HCT116 (cell line): Measurements from ENCODE around the gene ZNF165. TPM values are rescaled to one million over a fixed set of nuclear protein-coding genes. Genes with fewer than 3 reads are reported as not detected.

Experiments
- ATAC-seq: fragments of 200-7000 bp; cut with Tn5 transposase; 2 replicates; pipeline ENCODE4 v1.9.1; 2020; ENCODE audit warnings: mild to moderate bottlenecking, moderate library complexity
- BruUV-seq: library from RNA; stranded (reverse); fragments of 400-500 nt; replicated peaks from 2 replicates; lab custom pipeline; 2021; lab: Mats Ljungman, UMichigan
- CTCF ChIA-PET: fragments of 300-600 bp; sonication (Branson Sonifier 250); formaldehyde crosslinking; loops from one replicate; lab custom pipeline; 2021; ENCODE audit warnings: antibody characterized with exemption; lab: Charles Lee
- POLR2A ChIA-PET: fragments of 300-600, 350-600 bp; sonication (Branson Sonifier 250); formaldehyde crosslinking; loops from one replicate; lab custom pipeline; 2021; ENCODE audit warnings: antibody characterized with exemption; lab: Charles Lee
- RAD21 ChIA-PET, 2 experiments: fragments of 300-600 bp; sonication (Branson Sonifier 250); formaldehyde crosslinking; loops; one replicate each; lab custom pipeline; 2023; ENCODE audit warnings: low total read pairs in 2 of 2; ENCODE audit not compliant: uncharacterized antibody in 2 of 2, unreplicated experiment in 2 of 2, low non-redundant PET in 1 of 2; lab: Charles Lee
- DNase-seq: peaks from one replicate; pipeline ENCODE4 v3.0.0-alpha.2; 2010; ENCODE audit warnings: low read depth, low spot score
- H2AFZ ChIP-seq: fragments of 200-600 bp; shearing (Covaris generic), sonication (generic); 2 replicates; pipeline ENCODE4 v1.6.1; 2017; ENCODE audit warnings: low read depth, mixed run types, mixed read lengths, antibody characterized with exemption, low read length; ENCODE audit not compliant: poor library complexity, severe bottlenecking
- H3K27ac ChIP-seq: 2 replicates; pipeline ENCODE4 v1.5.1; 2012; ENCODE audit warnings: low read depth, low read length
- H3K27me3 ChIP-seq: fragments of 200-600 bp; sonication (generic); 2 replicates; pipeline ENCODE4 v1.6.1; 2016; ENCODE audit warnings: mixed run types, low read length, mixed read lengths; ENCODE audit not compliant: insufficient read depth
- H3K36me3 ChIP-seq, 2 experiments: fragments of 200-500 bp in 1 of 2; fragments of 200-600 bp in 1 of 2; sonication (Bioruptor generic) in 1 of 2; sonication (generic) in 1 of 2; 2 replicates each; pipeline versions ENCODE4 v1.5.1 to v1.6.1; 2014 to 2016; ENCODE audit warnings: low read length in 2 of 2, inconsistent platforms in 1 of 2, mixed read lengths in 1 of 2, mixed run types in 1 of 2; ENCODE audit not compliant: insufficient read depth in 2 of 2, control insufficient read depth in 1 of 2
- H3K4me1 ChIP-seq, 2 experiments: fragments of 200-600 bp in 1 of 2; sonication (generic) in 1 of 2; 2 replicates each; pipeline versions ENCODE4 v1.5.1 to v1.6.1; 2012 to 2017; ENCODE audit warnings: low read length in 2 of 2, inconsistent platforms in 1 of 2, mild to moderate bottlenecking in 1 of 2, mixed read lengths in 1 of 2, mixed run types in 1 of 2, moderate library complexity in 1 of 2; ENCODE audit not compliant: insufficient read depth in 2 of 2, control insufficient read depth in 1 of 2
- H3K4me2 ChIP-seq: fragments of 200-600 bp; sonication (generic); 2 replicates; pipeline ENCODE4 v1.6.1; 2017; ENCODE audit warnings: mixed run types, low read length, mixed read lengths
- H3K4me3 ChIP-seq, 2 experiments: fragments of 200-600 bp in 1 of 2; sonication (generic) in 1 of 2; replicated peaks in 1 of 2; 2 replicates each; pipeline ENCODE4 v1.5.1; 2011 to 2016; ENCODE audit warnings: low read length in 2 of 2, control low read depth in 1 of 2, low read depth in 1 of 2, mild to moderate bottlenecking in 1 of 2, mixed read lengths in 1 of 2, mixed run types in 1 of 2
- H3K79me2 ChIP-seq: fragments of 200-600 bp; sonication (generic); 2 replicates; pipeline ENCODE4 v1.6.1; 2017; ENCODE audit warnings: mild to moderate bottlenecking, mixed run types, low read length, moderate library complexity, mixed read lengths; ENCODE audit not compliant: insufficient read depth
- H3K9ac ChIP-seq: fragments of 200-600 bp; sonication (generic); 2 replicates; pipeline ENCODE4 v1.6.1; 2016; ENCODE audit warnings: low read length, mixed read lengths
- H3K9me2 ChIP-seq: fragments of 200-600 bp; sonication (generic), shearing (Covaris generic); 2 replicates; pipeline ENCODE4 v1.6.1; 2017; ENCODE audit warnings: mixed run types, mild to moderate bottlenecking, moderate library complexity; ENCODE audit not compliant: insufficient read depth
- H3K9me3 ChIP-seq, 2 experiments: fragments of 200-500 bp in 1 of 2; fragments of 200-600 bp in 1 of 2; sonication (Bioruptor generic) in 1 of 2; sonication (generic) in 1 of 2; 2 replicates each; pipeline ENCODE4 v1.6.1; 2014 to 2017; ENCODE audit warnings: low read length in 2 of 2, mixed read lengths in 2 of 2, inconsistent platforms in 1 of 2, low read depth in 1 of 2, mild to moderate bottlenecking in 1 of 2, mixed run types in 1 of 2, moderate library complexity in 1 of 2; ENCODE audit not compliant: control insufficient read depth in 1 of 2, insufficient read depth in 1 of 2
- H4K20me1 ChIP-seq: fragments of 200-600 bp; sonication (generic), shearing (Covaris generic); 2 replicates; pipeline ENCODE4 v1.6.1; 2017; ENCODE audit warnings: mixed run types, mild to moderate bottlenecking, moderate library complexity; ENCODE audit not compliant: insufficient read depth
- CEBPB ChIP-seq: IDR thresholded peaks from 2 replicates; pipeline ENCODE4 v1.6.1; 2012; ENCODE audit warnings: low read depth
- CTCF ChIP-seq, 3 experiments: fragments of 200-600 bp in 1 of 3; sonication (generic) in 1 of 3; IDR thresholded peaks in 2 of 3; conservative IDR thresholded peaks in 1 of 3; 2 replicates each; pipeline ENCODE4 v1.5.1; 2012 to 2017; ENCODE audit warnings: low read depth in 2 of 3, low read length in 2 of 3, antibody characterized with exemption in 1 of 3, borderline replicate concordance in 1 of 3, control low read depth in 1 of 3, mild to moderate bottlenecking in 1 of 3, mixed read lengths in 1 of 3, mixed run types in 1 of 3, moderate library complexity in 1 of 3; ENCODE audit not compliant: insufficient read depth in 1 of 3
- ELF1 ChIP-seq: IDR thresholded peaks from 2 replicates; pipeline ENCODE4 v1.6.1; 2012; ENCODE audit warnings: low read depth, borderline replicate concordance
- EZH2 ChIP-seq: fragments of 200-600 bp; sonication (generic); IDR thresholded peaks from 2 replicates; pipeline ENCODE4 v1.6.1; 2017; ENCODE audit warnings: antibody characterized with exemption, mixed run types
- JUND ChIP-seq: IDR thresholded peaks from 2 replicates; pipeline ENCODE4 v1.6.1; 2012
- POLR2AphosphoS5 ChIP-seq: IDR thresholded peaks from 2 replicates; pipeline ENCODE4 v1.6.1; 2011; ENCODE audit warnings: mild to moderate bottlenecking, low read depth, low read length, moderate library complexity
- RAD21 ChIP-seq: IDR thresholded peaks from 2 replicates; pipeline ENCODE4 v1.6.1; 2012; ENCODE audit warnings: low read depth, mild to moderate bottlenecking
- SIN3A ChIP-seq: IDR thresholded peaks from 2 replicates; pipeline ENCODE4 v1.6.1; 2012; ENCODE audit warnings: low read depth
- YY1 ChIP-seq: IDR thresholded peaks from 2 replicates; pipeline ENCODE4 v1.6.1; 2011; ENCODE audit warnings: low read length, low read depth, moderate library complexity, mild to moderate bottlenecking; ENCODE audit not compliant: insufficient replicate concordance; ENCODE audit errors: extremely low read depth
- ZFX ChIP-seq: fragments of 450-650 bp; IDR thresholded peaks from 2 replicates; pipeline ENCODE4 v1.6.1; 2017
- ZNF274 ChIP-seq: fragments of 200-500 bp; sonication (Bioruptor generic); IDR thresholded peaks from 2 replicates; pipeline ENCODE4 v1.6.1; 2014; ENCODE audit warnings: mild to moderate bottlenecking, low read depth, low read length, inconsistent platforms
- intact Hi-C: fragments of 100-400 bp; cut with micrococcal nuclease; formaldehyde crosslinking; loops from 2 replicates; pipeline ENCODE4 v1.10.0; 2022
- total RNA-seq: library from RNA; stranded (reverse); gene quantifications from one replicate; pipeline ENCODE4 v1.2.1, GENCODE V29; 2021; ENCODE audit not compliant: unreplicated experiment

Gene ZNF165
- total RNA-seq, 1 experiment from 2014 or later, result 11.2 TPM

GRCh38 chr6:28117386-28118050 is 37.1 kb downstream of the ZNF165 start:
- no peaks in the 10 kb centered on the region for H3K27me3 ChIP-seq
- ChIA-PET POLR2A (no interaction called here), RAD21 (no interaction called here), CTCF (no interaction called here)
- intact Hi-C loops, result no loop called here
- H3K4me3 ChIP-seq, result no peak overlapping the region
- H3K4me2 ChIP-seq, result no peak overlapping the region
- no peak overlapping the region for H3K9ac ChIP-seq
- H3K79me2 ChIP-seq, result no peaks in the 10 kb centered on the region
- H3K4me1 ChIP-seq, result no peaks in the 10 kb centered on the region
- TF ChIP-seq RAD21 (peak; percentile 29; the same call in 1 of the 2 replicates), CTCF (IDR thresholded peaks at IDR 0.05 in 2 of 3, conservative IDR thresholded peaks at IDR 0.05 in 1 of 3; ENCODE audit: borderline replicate concordance in 1 of 3, insufficient read depth in 1 of 3, low read depth in 2 of 3, low read length in 2 of 3) (0 out of 6 replicates have a peak, but pooled peaks of 1 of the 3 experiments have one; percentile 8), ELF1 (no peak), ZNF274 (no peak), POLR2AphosphoS5 (no peak), EZH2 (no peak), CEBPB (no peak), YY1 (no peak), SIN3A (no peak), JUND (no peak), ZFX (no peak)
- H2AFZ ChIP-seq, result no peak overlapping the region
- H3K9me3 ChIP-seq, result no peaks in the 10 kb centered on the region
- no peaks in the 10 kb centered on the region for H3K9me2 ChIP-seq
- H3K27ac ChIP-seq, result no peak overlapping the region
- no TSS peak for BruUV-seq
- H4K20me1 ChIP-seq, result no peaks in the 10 kb centered on the region
- peaks cover 10 to 19% of the 10 kb centered on the region in 2 experiments; a peak in 2 of 4 replicates for H3K36me3 ChIP-seq
- DNase-seq (no peak), ATAC-seq (no peak)
